Stimulated activated CD4-positive, alpha-beta T cell treated with anti-CD3 and anti-CD28 coated beads, Interleukin-1b, Interleukin-23, amount 100 ng/mL, for 48 hours (primary cell): ENCODE results near the gene DPP9.

Source experiments
- DNase-seq: peaks from one replicate; pipeline ENCODE4 v3.0.0-alpha.2; 2020

DPP9 gene

GRCh38 chr19:4653793-4654436 lies 69.7 kb downstream of the DPP9 start:
- no peak for DNase-seq

- no peak for DNase-seq
Measured at GRCh38 chr19:4652075-4652474, 71.6 kb downstream of the DPP9 start.

GRCh38 chr19:4650159-4650558 lies 73.5 kb downstream of the DPP9 start:
- DNase-seq = no peak

DNA sequence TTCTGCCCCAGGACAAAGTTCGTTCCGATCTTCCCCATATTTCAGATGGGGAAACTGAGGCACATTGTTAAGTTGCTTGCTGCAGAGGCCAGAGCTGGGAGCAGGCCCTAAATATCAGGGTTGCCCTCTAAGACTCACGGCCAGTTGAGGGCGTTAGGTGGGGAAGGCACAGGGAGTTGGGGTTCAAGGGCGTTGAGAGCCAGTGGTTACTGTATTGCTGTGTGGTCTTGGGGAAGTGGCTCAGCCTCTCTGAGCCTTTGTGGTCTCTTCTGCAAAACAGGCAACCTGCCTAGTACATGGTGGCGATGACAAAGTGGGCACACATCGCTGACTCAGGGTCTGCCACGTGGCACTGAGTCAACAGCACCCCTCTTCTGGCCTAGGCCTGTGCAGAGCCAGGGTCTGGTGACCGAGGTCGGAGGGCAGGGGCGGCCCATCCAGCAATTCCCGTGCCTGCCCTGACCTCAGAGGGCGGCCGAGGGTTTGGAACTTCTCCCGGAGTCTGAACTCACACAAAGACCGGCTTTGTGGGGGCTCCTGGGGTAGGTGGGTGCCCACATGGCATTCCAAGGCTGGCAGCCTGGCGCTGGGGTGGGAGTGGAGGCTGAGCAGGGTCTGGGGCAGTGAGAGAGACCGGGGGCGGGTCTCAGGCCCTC lies 74.1 kb downstream of the DPP9 start:
- DNase-seq = no peak

- DNase-seq = no peak
Measured at GRCh38 chr19:4647676-4648644, 75.7 kb downstream of the DPP9 start.

DNA sequence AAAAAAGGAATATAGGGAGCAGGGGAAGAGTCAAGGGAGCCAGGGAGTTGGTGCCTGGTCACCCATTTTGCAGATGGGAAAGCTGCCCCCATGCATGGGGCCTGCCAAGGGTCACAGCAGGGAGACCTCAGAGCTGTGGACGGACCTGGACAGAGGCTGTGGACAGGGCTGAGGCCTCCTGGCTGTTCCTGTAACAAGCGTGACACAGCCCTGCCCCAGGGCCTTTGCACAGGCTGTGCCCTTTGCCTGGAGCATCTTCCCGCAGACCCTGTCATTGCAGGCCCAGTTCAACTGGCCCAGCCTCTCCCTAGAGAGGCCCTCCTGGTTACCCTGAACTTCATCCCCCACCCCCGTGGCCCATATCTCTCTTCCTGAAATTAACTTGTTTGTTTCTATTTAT lies 77.9 kb downstream of the DPP9 start:
- DNase-seq = no peak

DNA sequence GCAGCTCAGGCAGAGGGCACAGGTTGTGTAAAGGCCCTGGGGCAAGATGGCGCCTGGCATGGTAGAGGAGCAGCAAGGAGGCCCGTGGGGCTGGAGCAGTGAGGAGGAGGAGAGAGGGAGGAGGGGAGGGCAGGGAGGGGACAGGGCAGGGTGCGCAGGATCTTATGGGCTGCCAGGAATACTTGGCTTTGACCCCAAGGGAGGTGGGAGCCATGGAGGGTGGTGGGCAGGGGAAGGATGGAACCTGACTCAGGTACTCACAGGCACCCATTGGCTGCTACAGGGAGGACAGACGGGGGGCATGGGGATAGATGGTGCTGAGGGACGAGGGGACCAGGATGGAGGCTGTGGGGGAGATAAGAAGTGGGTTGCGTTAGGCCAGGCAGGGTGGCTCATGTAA lies 81.0 kb downstream of the DPP9 start:
- DNase-seq = no peak

DNA sequence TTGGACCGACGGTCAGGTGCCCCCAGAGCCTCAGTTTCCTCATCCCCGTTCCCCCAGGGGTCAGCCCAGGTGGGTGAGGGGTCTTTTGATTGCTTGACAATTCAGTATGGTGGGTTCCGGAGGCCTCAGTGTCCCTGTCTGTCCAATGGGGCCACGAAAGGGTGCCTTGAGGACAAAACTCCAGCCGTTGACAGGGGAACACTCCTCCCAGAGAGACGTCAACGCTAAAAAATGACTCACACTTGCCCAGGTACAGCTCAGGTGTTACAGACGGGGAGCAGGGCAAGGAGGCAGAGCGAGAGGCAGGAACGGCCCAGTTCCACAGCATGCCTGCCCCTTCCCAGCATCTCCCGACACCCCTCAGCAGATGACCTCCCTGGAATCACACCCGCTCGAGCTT lies 82.5 kb downstream of the DPP9 start:
- DNase-seq = no peak

DNA sequence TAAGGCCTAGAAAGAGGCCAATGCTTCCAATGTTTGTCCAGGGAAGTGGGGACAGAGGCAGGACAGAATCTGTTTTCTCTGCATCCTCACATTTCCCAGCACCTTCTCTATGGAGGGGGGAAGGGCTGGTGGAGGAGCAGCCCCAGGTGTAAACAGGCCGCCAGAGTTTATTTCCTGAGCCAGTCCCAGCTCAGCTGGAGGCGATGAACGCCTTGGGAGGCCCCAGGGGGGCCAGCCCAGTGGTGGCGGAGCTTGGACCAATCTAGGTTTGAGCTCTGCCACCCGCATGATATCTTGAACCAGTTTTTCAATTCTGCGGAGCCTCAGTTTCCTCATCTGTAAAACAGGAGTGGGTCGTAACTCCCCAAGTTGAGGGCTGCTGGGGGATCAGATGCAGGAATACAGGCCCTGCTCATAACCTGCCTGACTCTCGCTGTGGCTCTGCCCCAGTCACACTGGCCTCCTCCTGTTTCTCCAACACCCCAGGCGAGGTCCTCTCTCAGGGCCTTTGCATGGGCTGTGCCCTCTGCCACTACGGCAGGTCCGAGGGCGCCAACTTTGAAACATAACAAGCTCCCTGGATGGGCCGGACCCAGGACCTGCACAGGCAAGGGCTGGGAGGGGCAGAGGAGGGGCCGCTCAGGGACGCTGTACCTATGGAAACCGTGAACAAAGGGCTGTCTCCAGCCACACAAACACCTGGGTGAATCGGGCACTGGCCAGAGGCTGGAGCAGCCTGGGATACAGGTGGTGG lies 83.2 kb downstream of the DPP9 start:
- DNase-seq = no peak

GRCh38 chr19:4639531-4640246 lies 84.0 kb downstream of the DPP9 start:
- DNase-seq = no peak

DNA sequence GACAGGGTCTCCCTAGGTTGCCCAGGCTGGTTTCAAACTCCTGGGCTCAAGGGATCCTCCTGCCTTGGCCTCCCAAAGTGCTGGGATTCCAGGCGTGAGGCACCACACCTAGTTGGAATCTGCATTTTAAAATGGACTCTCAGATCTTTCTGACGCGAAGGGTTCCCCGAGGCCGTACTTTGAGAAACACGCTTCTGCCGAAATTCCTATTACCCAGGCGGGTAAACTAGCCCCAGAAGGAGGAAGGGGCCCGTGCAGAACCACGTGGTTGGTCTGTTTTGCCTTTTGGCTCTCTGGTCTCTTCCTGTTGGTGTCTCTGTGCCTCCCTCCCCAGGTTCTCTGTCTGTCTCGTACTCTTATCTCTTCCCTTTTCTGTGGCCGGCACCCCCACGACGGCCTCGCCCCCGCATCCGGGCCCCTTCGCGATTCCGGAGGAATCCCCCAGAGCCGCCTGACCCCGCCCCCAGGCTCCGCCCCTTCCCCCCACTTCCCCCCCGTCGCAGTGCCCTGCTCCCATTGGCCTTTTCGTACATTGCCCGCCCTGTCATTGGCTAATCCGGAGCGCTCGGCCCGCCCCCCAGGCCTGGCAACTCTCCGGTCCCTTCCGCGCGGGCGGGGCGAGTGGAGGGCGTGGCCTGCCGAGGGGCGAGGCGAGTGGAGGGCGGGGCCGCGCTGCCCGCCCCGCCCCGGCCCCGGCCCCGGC lies 84.7 kb downstream of the DPP9 start, which contains the start of gene TNFAIP8L1:
TSS of gene TNFAIP8L1 (plus strand) at position 689 of the 703 bp plus-strand sequence. CDS start 12,354 bp downstream, outside the sequence.
- DNase-seq = peak; percentile 99

DNA sequence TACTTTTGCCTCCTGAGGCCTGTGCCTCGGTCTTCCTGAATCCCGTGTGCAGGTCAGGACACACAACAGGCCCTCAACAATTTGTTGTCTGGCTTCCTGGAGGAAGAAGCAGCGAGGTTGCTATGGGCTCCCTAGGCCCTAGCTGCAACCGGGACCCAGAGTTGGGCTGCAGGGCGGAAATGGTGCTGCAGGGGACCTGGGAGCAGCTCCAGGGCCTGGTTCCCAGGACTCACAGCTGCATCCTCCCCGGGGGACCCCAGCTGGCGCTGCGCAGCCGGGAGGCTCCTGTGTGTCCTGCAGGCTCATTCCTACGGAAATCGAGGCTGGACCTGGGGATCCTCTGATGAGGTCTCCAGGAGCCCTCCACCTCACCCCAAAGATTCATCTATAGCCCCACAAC lies 85.3 kb downstream of the DPP9 start:
- DNase-seq = no peak

DNA sequence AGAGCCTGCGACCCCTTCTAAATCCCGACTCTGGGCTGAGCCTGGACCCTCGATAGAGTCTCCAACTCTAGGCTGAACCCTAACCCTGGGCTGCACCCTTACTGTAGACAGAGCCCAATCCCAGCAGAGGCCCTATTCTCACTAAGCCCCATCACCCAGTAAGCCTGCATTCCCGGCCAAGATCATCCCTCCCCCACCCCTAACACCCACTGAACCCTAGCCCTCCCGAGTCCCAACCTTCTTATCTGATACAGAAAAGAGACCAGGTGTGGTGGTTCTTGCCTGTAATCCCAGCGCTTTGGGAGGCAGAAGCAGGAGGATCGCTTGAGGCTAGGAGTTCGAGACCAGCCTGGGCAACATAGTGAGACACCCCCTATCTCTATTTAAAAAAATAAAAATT lies 86.9 kb downstream of the DPP9 start:
- no peak for DNase-seq

DNA sequence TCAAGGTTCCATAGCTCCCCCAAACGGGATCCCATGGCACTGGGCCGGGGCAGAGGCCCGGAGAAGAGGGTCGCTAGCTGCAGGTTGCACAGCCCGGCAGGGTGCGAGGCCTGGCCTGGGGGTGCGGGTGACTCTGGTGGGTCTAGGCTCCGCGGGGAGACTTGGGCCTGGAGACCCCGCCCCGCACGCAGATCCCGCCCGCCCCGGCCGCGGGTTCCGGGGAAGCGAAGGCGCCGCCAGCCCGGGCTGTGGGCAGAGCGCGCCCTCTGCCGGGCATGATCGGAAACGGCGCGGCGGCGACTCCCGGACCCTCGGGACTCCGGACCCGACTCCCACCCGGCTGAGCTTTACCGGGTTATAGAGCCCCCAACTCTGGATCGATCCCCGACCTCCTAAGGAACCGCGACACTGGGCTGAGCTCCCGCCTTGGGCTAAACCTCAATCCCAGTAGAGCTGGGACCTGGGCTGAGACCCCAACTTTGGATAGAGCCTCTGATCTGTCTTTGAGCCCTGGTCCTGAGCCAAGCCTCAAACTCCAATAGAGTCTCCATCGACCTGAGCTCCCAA lies 87.4 kb downstream of the DPP9 start:
- peak; percentile 65 for DNase-seq

GRCh38 chr19:4635754-4636116 lies 87.9 kb downstream of the DPP9 start:
- no peak for DNase-seq

DNA sequence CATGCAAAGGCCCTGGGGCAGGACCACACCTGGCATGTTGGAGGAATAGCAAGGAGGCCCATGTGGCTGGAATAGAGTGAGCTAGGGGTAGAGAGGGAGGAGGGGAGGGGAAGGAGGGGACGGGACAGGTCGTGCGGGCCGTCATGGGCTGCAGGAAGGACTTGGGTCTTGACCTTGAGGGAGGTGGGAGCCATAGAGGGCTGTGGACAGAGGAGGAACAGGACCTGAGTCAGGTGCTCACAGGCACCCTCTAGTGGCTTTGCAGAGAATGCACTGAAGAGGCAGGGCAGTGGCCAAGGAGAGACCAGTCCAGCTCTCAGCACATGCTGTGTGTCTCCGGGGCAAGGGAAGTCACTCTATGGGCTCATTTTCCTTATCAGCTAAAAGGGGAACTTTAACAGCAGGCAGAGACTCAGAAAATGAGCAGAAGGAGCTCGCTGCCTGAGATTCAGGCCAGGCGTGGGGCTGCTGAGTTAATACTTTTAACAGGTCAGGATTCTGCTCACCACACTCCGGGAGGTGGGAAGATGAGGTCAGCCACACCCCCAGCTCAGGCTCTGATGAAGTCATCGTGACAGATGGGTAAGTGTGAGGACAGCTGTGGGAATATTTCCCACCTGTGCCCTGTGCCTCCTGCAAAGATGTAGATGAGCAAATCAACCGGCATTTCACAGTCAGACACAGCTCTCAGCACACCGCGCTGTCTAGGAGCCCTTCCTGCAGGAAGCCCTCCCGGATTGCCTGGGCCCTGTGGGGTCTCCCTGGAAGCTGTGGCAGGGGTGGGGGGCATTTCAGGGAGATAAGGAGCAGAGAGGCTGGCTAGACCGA lies 90.3 kb downstream of the DPP9 start:
- DNase-seq = peak; percentile 52
